ENCODE results near the gene HIF1A.
A peak's percentile ranks its signal among the peaks of the same experiment; 100 is the strongest.
"Not testable (repeated sequence)": the region's sequence is repeated elsewhere in the genome, so short reads cannot be mapped to it uniquely, and the experiment has no call there.

HIF1A gene

GRCh38 chr14:61749867-61750266 is 54.6 kb downstream of the HIF1A start:
- DNase-seq, result no peak

- DNase-seq, result peak; percentile 75
Observed at GRCh38 chr14:61750708-61751474, 55.6 kb downstream of the HIF1A start.

DNA sequence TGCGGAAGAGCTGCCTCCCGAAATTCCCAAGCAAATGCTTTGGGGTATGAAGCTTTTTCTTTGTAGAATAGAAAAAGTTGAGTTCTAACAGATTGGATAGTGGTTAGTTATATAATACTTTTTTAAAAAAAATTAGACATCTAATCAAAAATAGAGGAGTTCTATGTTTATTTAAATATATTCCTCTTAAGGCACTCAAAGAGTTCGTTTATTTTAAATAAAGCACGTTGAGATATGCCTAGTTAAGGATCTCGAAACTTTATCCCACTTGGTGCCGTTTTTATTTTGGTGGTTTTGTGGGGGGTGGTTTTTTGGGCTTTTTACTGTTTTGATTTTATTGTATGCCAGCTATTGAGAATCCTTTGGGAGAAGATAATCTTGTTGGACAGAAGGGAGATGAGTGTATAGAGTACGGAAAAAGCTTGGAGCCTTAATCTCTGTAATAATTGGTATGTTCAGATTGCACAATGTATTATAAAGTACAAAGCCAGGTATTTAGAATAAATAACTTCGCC is 56.2 kb downstream of the HIF1A start:
- DNase-seq, result no peak

GRCh38 chr14:61752626-61753025 is 57.3 kb downstream of the HIF1A start:
- no peak for DNase-seq

GRCh38 chr14:61753631-61754030 is 58.3 kb downstream of the HIF1A start:
- DNase-seq, result no peak

- no peak for DNase-seq
Observed at GRCh38 chr14:61754627-61755381, 59.5 kb downstream of the HIF1A start.

- not testable (repeated sequence) for DNase-seq
Observed at GRCh38 chr14:61755382-61755742, 60.0 kb downstream of the HIF1A start.

DNA sequence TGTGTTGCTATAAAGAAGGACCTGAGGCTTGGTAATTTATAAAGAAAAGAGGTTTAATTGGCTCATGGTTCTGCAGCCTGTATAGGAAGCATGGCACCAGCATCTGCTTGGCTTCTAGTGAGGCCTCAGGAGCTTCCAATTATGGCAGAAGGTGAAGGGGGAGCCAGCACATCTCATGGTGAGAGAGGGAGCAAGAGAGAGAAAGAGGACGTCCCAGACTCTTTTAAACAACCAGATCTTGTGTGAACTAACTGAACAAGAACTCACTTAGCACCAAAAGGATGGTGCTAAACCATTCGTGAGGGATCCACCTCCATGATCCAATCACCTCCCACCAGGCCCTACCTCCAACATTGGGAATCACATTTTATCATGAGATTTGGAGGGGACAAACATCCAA is 60.8 kb downstream of the HIF1A start:
- DNase-seq, result no peak

DNA sequence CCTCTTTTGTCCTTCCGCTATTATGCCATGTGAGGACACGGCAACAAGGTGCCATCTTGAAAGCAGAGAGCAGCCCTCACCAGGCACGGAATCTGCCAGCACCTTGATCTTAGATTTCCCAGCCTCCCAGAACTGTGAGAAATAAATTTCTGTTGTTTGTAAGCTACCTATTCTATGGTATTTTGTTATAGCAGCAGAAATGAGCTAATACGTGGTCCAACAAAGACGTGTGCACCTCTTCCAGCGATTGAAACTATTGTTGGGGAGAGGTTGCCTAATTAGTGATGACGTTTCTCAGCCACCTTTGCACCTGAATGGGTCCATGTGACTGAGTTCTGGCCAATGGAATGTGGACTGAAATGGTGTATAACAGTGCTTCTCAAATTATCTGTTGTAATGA is 64.6 kb downstream of the HIF1A start:
- no peak for DNase-seq

- DNase-seq, result no peak
Observed at GRCh38 chr14:61761557-61761956, 66.2 kb downstream of the HIF1A start.

GRCh38 chr14:61761959-61762786 is 66.9 kb downstream of the HIF1A start, which contains the start of gene SNAPC1:
Gene SNAPC1 (plus strand): TSS chr14:61762420. CDS start chr14:61762461, 41 bp downstream.
- peak; percentile 97 for DNase-seq

GRCh38 chr14:61764342-61765122 is 69.2 kb downstream of the HIF1A start:
- no peak for DNase-seq

DNA sequence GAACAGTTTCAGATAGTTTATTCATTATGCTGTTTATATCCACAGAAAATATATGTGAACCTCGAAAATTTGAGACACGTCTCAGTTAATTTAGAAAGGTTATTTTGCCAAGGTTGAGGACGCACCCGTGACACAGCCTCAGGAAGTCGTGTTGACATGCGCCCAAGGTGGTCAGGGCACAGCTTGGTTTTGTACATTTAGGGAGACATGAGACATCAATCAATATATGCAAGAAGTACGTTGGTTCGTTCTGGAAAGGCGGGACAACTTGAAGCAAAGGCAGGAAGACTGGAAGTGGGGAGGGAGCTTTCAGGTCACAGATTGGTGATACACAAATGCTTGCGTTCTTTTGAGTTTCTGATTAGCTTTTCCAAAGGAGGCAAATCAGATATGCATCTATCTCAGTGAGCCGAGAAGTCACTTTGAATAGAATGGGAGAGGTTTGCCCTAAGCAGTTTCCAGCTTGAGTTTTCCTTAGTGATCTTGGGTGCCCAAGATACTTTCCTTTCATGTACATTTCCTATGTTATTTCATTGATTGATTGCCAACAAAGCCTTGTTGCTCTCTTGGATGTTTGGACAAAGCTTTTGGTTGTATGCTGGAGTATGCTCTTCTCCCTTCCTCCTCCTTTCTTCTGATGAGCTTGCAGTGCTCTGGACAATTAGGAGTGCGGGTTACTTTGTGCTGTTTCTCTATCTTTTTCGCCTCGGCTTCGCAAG is 70.1 kb downstream of the HIF1A start:
- DNase-seq, result no peak

DNA sequence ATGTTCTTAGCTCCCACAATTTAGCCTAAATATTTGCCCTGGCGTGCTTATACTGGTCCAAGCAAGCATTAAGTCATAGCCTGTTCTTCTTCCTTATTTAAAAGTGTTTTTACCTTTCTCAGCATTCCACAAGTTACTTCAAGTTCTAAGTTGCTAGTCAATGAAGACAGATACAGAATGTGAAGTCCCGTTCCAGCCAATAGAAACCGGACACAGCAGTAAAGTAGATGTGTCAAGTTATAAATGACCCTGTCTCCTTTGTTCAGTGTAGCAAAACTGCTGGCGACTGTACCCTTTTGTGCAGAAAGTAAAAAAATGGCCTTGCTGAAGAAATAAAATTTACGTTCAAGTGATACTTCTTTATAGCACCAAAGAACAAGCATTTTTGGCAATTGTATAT is 70.8 kb downstream of the HIF1A start:
- DNase-seq, result no peak

DNA sequence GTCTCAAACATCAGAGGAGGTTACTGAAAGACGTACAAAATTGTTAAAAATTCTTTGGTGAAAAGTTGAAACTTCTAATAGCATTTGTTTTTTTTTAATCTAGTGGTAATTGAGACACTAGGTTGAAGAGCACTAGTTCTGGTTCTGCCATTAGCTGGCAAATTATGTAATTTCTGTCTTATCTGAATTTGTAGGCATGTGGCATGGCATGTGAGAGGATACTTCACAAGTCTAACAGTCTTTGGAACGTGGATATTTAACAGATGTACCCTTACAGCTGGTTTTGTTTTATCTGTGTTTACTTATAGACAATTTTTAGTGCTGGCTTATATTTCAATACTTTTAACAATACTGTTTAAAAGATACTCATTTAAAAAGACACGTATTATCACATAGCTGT is 72.9 kb downstream of the HIF1A start:
- DNase-seq, result no peak

GRCh38 chr14:61769893-61770292 is 74.6 kb downstream of the HIF1A start:
- no peak for DNase-seq

DNA sequence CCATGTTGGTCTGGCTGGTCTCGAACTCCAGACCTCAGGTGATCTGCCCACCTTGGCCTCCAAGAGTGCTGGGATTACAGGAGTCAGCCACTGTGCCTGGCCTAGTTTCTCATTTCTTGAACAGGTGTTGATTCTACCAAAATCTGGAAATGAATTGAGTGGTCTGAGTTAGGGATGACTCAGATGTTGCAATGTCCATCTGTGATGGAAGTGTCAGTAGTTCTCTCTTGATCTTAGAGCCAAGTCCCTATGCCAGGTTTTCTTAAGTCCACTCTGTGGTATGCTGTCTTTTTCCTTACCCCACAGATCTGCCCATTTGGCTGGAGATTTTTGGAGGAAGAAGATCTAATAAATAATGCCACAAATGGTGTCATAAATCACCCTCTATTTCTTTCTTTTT is 79.5 kb downstream of the HIF1A start:
- no peak for DNase-seq

DNA sequence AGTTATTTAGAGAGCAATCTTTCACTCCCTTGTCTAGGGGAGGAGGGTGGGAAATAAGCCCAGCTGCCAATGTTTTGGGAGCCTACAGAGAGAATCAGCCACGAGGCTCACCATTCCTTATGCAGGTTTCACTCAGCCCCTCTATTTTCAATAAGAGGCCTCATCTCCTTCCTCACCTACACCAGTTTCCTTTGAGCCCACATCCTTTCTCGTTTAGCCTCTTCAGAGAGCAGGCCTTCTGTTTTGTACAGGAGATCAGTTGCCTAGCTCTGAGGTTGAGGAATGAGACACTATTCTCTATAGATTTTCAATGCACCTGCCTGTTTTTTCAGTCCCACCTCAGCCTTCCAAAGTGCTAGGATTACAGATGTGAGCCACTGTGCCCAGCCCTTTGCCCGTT is 84.8 kb downstream of the HIF1A start:
- DNase-seq, result no peak

DNA sequence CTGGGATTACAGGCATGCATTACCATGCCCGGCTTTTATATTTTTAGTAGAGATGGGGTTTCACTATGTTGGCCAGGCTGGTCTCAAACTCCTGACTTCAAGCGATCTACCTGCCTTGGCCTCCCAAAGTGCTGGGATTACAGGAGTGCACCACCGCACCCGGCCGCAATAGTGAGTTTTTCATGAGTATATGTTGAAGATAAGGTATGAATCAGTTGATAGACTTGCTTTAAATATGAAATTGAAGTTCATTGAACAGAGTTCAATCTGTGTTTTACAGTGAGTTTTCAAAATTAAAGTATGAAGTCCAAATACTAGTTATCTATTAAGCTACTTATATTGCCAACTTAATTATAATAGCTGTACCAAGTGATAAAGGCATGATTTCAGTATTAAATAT is 102.0 kb downstream of the HIF1A start:
- no peak for DNase-seq
